Type B pancreatic cell (in vitro differentiated cells): Measurements from ENCODE around the gene SCAPER. TPM values are rescaled to one million over a fixed set of nuclear protein-coding genes. Genes with fewer than 3 reads are reported as not detected.
A peak's percentile ranks its signal among the peaks of the same experiment; 100 is the strongest.
"Not testable (repeated sequence)": the region's sequence is repeated elsewhere in the genome, so short reads cannot be mapped to it uniquely, and the experiment has no call there.

Experiments used
- DNase-seq: peaks from one replicate; pipeline ENCODE4 v3.0.0; 2021; ENCODE audit warnings: mixed read lengths; ENCODE audit not compliant: unreplicated experiment; ENCODE audit errors: extremely low spot score
- H3K27ac Mint-ChIP-seq: 2 replicates; pipeline ENCODE4 v1.8.0; 2021; ENCODE audit warnings: mild to moderate bottlenecking, mixed read lengths
- H3K27me3 Mint-ChIP-seq: 2 replicates; pipeline ENCODE4 v1.8.0; 2021; ENCODE audit warnings: mixed read lengths
- H3K36me3 Mint-ChIP-seq: 2 replicates; pipeline ENCODE4 v1.8.0; 2021; ENCODE audit warnings: mixed read lengths
- H3K4me1 Mint-ChIP-seq: one replicate; pipeline ENCODE4 v1.8.0; 2021; ENCODE audit warnings: mixed read lengths; ENCODE audit not compliant: unreplicated experiment
- H3K4me3 Mint-ChIP-seq: 2 replicates; pipeline ENCODE4 v1.8.0; 2021; ENCODE audit warnings: mild to moderate bottlenecking, mixed read lengths
- H3K9me3 Mint-ChIP-seq: 2 replicates; pipeline ENCODE4 v1.8.0; 2021; ENCODE audit warnings: mixed read lengths
- total RNA-seq: library from RNA; stranded (reverse); gene quantifications from 2 replicates; pipeline ENCODE4 v1.2.1, GENCODE V29; 2021; ENCODE audit warnings: low replicate concordance
- TF ChIP-seq, protein P1 (sequence below): fragments of 200-600 bp; sonication (generic); conservative IDR thresholded peaks from 2 replicates; pipeline ENCODE4 v1.5.0; 2021; ENCODE audit warnings: antibody characterized with exemption, mild to moderate bottlenecking

SCAPER gene
- total RNA-seq, 1 donor from 2014 or later, result 26.6 TPM

DNA sequence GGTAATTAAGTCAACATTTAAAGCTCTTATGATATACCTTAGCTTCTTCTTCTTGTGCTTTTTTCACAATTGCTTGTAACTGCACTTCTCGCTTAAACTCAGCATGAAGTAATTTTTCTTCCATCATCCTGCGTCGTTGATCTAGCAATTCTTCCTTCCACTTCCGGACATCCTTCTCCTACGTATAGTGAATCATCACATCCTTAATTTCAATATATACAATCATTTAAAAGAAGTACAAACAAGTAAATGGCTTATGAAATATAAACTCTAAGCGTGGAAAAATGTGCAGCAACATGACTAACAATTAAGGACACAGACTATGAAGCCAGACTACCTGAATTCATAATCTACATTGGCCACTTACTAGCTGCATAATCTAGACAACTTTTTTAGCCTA is 151.4 kb downstream of the SCAPER start:
- DNase-seq, result no peak
- peaks cover 17% of the 10 kb centered on the region for H3K36me3 Mint-ChIP-seq
- no peak overlapping the region for H3K27ac Mint-ChIP-seq
- H3K27me3 Mint-ChIP-seq, result no peaks in the 10 kb centered on the region
- no peak overlapping the region for H3K4me3 Mint-ChIP-seq
- TF ChIP-seq, protein P1, sequence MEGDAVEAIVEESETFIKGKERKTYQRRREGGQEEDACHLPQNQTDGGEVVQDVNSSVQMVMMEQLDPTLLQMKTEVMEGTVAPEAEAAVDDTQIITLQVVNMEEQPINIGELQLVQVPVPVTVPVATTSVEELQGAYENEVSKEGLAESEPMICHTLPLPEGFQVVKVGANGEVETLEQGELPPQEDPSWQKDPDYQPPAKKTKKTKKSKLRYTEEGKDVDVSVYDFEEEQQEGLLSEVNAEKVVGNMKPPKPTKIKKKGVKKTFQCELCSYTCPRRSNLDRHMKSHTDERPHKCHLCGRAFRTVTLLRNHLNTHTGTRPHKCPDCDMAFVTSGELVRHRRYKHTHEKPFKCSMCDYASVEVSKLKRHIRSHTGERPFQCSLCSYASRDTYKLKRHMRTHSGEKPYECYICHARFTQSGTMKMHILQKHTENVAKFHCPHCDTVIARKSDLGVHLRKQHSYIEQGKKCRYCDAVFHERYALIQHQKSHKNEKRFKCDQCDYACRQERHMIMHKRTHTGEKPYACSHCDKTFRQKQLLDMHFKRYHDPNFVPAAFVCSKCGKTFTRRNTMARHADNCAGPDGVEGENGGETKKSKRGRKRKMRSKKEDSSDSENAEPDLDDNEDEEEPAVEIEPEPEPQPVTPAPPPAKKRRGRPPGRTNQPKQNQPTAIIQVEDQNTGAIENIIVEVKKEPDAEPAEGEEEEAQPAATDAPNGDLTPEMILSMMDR, result no peak
- H3K9me3 Mint-ChIP-seq, result no peaks in the 10 kb centered on the region
- H3K4me1 Mint-ChIP-seq, result no peaks in the 10 kb centered on the region

DNA sequence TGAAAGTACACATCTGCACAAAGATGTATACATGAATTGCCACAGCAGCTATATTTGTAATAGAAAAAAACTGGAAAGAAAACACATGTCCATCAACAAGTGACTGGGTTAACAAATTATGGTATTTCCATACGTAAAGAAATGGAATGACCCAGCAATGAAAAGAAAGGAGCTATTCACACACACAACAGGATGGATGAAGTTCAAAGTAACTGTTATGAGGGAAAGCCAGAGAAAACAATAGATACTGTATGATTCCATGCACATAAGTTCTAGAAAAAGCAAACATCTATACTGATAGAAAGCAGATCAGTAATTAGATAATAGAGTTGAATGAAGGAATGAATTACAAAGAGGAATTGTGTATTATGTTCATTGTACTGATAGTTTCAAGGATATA is 152.0 kb downstream of the SCAPER start:
- no peaks in the 10 kb centered on the region for H3K9me3 Mint-ChIP-seq
- TF ChIP-seq, protein P1, result no peak
- no peaks in the 10 kb centered on the region for H3K27me3 Mint-ChIP-seq
- H3K4me3 Mint-ChIP-seq, result no peak overlapping the region
- DNase-seq, result no peak
- no peaks in the 10 kb centered on the region for H3K4me1 Mint-ChIP-seq
- H3K27ac Mint-ChIP-seq, result no peak overlapping the region
- H3K36me3 Mint-ChIP-seq, result peaks cover 17% of the 10 kb centered on the region

DNA sequence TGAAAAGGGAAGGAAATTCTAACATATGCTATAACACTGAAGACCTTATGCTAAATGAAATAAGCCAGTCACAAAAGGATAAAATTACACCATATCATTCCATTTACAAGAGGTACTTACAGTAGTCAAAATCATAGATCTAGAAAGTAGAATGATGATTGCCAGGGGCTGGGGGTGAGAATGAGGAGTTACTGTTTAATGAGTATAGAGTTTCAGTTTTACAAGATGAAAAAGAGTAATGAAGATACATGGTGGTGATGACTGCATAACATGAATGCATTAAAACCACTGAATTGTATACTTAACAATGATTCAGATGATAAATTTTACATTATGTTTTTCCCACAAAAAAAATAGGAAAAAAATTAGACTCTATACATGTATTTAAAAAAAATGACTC is 152.6 kb downstream of the SCAPER start:
- TF ChIP-seq, protein P1, result no peak
- Mint-ChIP-seq H3K36me3 (peaks cover 13% of the 10 kb centered on the region), H3K27me3 (no peaks in the 10 kb centered on the region)

DNA sequence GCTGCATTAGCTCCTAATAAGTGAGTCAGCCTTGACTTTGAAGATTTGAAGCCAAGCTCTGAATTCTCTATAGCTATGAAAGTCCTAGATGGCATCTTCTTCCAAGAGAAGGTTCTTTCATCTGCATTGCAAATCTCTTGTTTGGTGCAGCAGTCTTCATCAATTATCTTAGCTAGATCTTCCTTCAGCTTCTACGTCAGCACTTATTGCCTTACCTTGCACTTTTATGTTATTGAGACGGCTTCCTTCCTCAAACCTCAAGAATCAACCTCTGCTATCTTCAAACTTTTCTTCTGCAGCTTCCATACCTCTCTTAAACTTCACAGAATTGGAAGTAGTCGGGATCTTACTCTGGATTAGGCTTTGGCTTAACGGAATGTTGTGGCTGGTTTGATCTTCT is 167.6 kb downstream of the SCAPER start:
- TF ChIP-seq, protein P1, result no peak
- DNase-seq, result no peak
- no peaks in the 10 kb centered on the region for H3K4me1 Mint-ChIP-seq
- H3K27ac Mint-ChIP-seq, result no peak overlapping the region
- peaks cover 24% of the 10 kb centered on the region for H3K36me3 Mint-ChIP-seq
- peaks cover 6% of the 10 kb centered on the region for H3K9me3 Mint-ChIP-seq
- H3K4me3 Mint-ChIP-seq, result no peak overlapping the region
- H3K27me3 Mint-ChIP-seq, result no peaks in the 10 kb centered on the region

More for the DNA sequence above, 152.6 kb downstream of the SCAPER start:
- H3K4me3 Mint-ChIP-seq, result no peak overlapping the region
- no peak overlapping the region for H3K27ac Mint-ChIP-seq
- H3K9me3 Mint-ChIP-seq, result no peaks in the 10 kb centered on the region
- DNase-seq, result no peak
- no peaks in the 10 kb centered on the region for H3K4me1 Mint-ChIP-seq

DNA sequence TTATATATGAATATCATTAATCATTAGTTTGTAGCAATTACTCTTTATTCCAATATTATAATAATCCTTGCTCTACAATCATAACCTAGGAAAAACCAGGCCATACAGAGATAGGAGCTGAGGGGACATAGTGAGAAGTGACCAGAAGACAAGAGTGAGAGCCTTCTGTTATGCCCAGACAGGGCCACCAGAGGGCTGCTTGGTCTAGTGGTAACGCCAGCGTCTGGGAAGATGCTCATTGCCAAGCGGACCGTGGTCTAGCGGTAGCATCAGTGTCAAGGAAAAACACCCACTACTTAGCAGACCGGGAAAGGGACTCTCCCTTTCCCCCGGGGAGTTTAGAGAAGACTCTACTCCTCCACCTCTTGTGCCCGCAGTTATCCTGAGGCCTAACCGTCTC is 172.8 kb downstream of the SCAPER start:
- not testable (repeated sequence) for H3K4me3 Mint-ChIP-seq

More for the DNA sequence above, 172.8 kb downstream of the SCAPER start:
- DNase-seq, H3K27me3 Mint-ChIP-seq, H3K4me1 Mint-ChIP-seq, H3K27ac Mint-ChIP-seq, H3K9me3 Mint-ChIP-seq: not testable (repeated sequence)
- peaks cover 36% of the 10 kb centered on the region for H3K36me3 Mint-ChIP-seq
- TF ChIP-seq, protein P1, result peak; percentile 48
